SU-DHL-6 (cell line): ENCODE results near the gene KLHL2.

Experiments used
- EZH2phosphoT487 ChIP-seq: fragments of 200-600 bp; sonication (generic), shearing (Covaris generic); conservative IDR thresholded peaks from 2 replicates; pipeline ENCODE4 v1.6.1; 2018; ENCODE audit warnings: mild to moderate bottlenecking, antibody characterized with exemption, low read length, moderate library complexity, mixed read lengths
- TF ChIP-seq, protein P1 (sequence below): fragments of 200-600 bp; sonication (generic); IDR thresholded peaks from one replicate; pipeline ENCODE4 v1.5.1; 2017; ENCODE audit warnings: antibody characterized with exemption, mild to moderate bottlenecking, low read length, moderate library complexity; ENCODE audit not compliant: insufficient read depth, poor library complexity, severe bottlenecking

- TF ChIP-seq, protein P1, sequence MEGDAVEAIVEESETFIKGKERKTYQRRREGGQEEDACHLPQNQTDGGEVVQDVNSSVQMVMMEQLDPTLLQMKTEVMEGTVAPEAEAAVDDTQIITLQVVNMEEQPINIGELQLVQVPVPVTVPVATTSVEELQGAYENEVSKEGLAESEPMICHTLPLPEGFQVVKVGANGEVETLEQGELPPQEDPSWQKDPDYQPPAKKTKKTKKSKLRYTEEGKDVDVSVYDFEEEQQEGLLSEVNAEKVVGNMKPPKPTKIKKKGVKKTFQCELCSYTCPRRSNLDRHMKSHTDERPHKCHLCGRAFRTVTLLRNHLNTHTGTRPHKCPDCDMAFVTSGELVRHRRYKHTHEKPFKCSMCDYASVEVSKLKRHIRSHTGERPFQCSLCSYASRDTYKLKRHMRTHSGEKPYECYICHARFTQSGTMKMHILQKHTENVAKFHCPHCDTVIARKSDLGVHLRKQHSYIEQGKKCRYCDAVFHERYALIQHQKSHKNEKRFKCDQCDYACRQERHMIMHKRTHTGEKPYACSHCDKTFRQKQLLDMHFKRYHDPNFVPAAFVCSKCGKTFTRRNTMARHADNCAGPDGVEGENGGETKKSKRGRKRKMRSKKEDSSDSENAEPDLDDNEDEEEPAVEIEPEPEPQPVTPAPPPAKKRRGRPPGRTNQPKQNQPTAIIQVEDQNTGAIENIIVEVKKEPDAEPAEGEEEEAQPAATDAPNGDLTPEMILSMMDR = no peak
- no peak for TF ChIP-seq EZH2phosphoT487
Measured at GRCh38 chr4:165207016-165207430, 338 bp upstream of the KLHL2 start.
